H1 (cell line): ENCODE measurements around the gene MAGEA1. TPM values are rescaled to one million over a fixed set of nuclear protein-coding genes. Genes with fewer than 3 reads are reported as not detected.

ENCODE experiments used
- polyA plus RNA-seq, 7 experiments: library from polyadenylated mRNA; depleted of rRNA in 3 of 7; stranded (reverse) in 5 of 7; unstranded in 2 of 7; fragments of >200 nt in 5 of 7; fragments of 200-250 nt in 2 of 7; gene quantifications; 1 replicate in 5 of 7; 2 replicates in 1 of 7; 4 replicates in 1 of 7; pipeline versions ENCODE4 v1.2.1 to v1.2.3, GENCODE V29; 2011 to 2013; ENCODE audit warnings: missing spikeins in 2 of 7, mixed read lengths in 2 of 7
- total RNA-seq: library from RNA; stranded (reverse); fragmentation: NEBNext Ultra II Directional; extraction: Animal tissue kit (Norgen Biotek cat#: 25700); gene quantifications from 2 replicates; pipeline ENCODE4 v1.2.1, GENCODE V29; 2021

MAGEA1 gene
- total and polyA plus RNA-seq, 2 of the 8 experiments (the other 6 are each of a cell fraction or from before 2014, with no cell fraction given) = not detected

Other genes with a start within 250 kb of the MAGEA1 start
- 0.11 and 0.27 TPM in 2 replicates for gene PNMA5, start 185.2 kb upstream of the MAGEA1 start, total RNA-seq
- gene PNMA5, start 185.2 kb upstream of the MAGEA1 start, polyA plus RNA-seq (2011; rRNA removed) = 0.11 and 0.14 TPM in 2 replicates
- gene PNMA3, start 122.8 kb upstream of the MAGEA1 start, total RNA-seq = 6.9 and 7.8 TPM in 2 replicates
- 3.3 and 4.7 TPM in 2 replicates for gene PNMA3, start 122.8 kb upstream of the MAGEA1 start, polyA plus RNA-seq (2011; rRNA removed)
- gene PNMA6A, start 106.8 kb upstream of the MAGEA1 start, total RNA-seq = 5.7 and 6.0 TPM in 2 replicates
- 2.2 and 3.2 TPM in 2 replicates for gene PNMA6A, start 106.8 kb upstream of the MAGEA1 start, polyA plus RNA-seq (2011; rRNA removed)
- gene PNMA6F, start 142.5 kb downstream of the MAGEA1 start, total RNA-seq = 0.15 and 0.22 TPM in 2 replicates
- gene PNMA6F, start 142.5 kb downstream of the MAGEA1 start, polyA plus RNA-seq (2011; rRNA removed) = 0.12 and 0.36 TPM in 2 replicates
- 8.1 and 8.2 TPM in 2 replicates for gene ZNF275, start 154.9 kb downstream of the MAGEA1 start, total RNA-seq
- gene ZNF275, start 154.9 kb downstream of the MAGEA1 start, polyA plus RNA-seq (2011; rRNA removed) = 8.1 and 9.1 TPM in 2 replicates
- not detected in 2 replicates for gene PNMA6E, start 222.1 kb downstream of the MAGEA1 start, total RNA-seq
- not detected in 2 replicates for gene PNMA6E, start 222.1 kb downstream of the MAGEA1 start, polyA plus RNA-seq (2011; rRNA removed)
- 0.41 and 0.46 TPM in 2 replicates for gene ZFP92, start 232.2 kb downstream of the MAGEA1 start, total RNA-seq
- gene ZFP92, start 232.2 kb downstream of the MAGEA1 start, polyA plus RNA-seq (2011; rRNA removed) = 0.14 and 0.17 TPM in 2 replicates